MCF 10A (cell line): Measurements from ENCODE around the gene XRCC1. TPM values are rescaled to one million over a fixed set of nuclear protein-coding genes. Genes with fewer than 3 reads are reported as not detected.

Experiments used
- BruUV-seq: library from RNA; stranded (reverse); fragments of 400-500 nt; replicated peaks from 2 replicates; lab custom pipeline; 2021; lab: Mats Ljungman, UMichigan
- CTCF ChIA-PET: fragments of 300-600 bp; sonication (Branson Sonifier 250); formaldehyde crosslinking; extraction: SDS; loops from one replicate; lab custom pipeline; 2021; ENCODE audit warnings: antibody characterized with exemption, inconsistent platforms; lab: Yijun Ruan, JAX
- POLR2A ChIA-PET: fragments of 300-600, 350-650 bp; sonication (Branson Sonifier 250); formaldehyde crosslinking; extraction: SDS; loops from one replicate; lab custom pipeline; 2020; ENCODE audit warnings: antibody characterized with exemption, inconsistent platforms; lab: Yijun Ruan, JAX
- DNase-seq: peaks from one replicate; pipeline ENCODE4 v3.0.0-alpha.2; 2018; ENCODE audit not compliant: unreplicated experiment
- H3K27ac Mint-ChIP-seq: one replicate; pipeline ENCODE4 v1.8.0; 2022; ENCODE audit warnings: mild to moderate bottlenecking, low read depth, mixed read lengths; ENCODE audit not compliant: unreplicated experiment
- H3K27me3 Mint-ChIP-seq: one replicate; pipeline ENCODE4 v1.8.0; 2022; ENCODE audit warnings: mixed read lengths; ENCODE audit not compliant: insufficient read depth, unreplicated experiment
- H3K36me3 Mint-ChIP-seq: one replicate; pipeline ENCODE4 v1.8.0; 2022; ENCODE audit warnings: mild to moderate bottlenecking, moderate library complexity, mixed read lengths; ENCODE audit not compliant: insufficient read depth, unreplicated experiment
- H3K4me1 Mint-ChIP-seq: one replicate; pipeline ENCODE4 v1.8.0; 2022; ENCODE audit warnings: mixed read lengths; ENCODE audit not compliant: insufficient read depth, unreplicated experiment
- H3K4me3 Mint-ChIP-seq: one replicate; pipeline ENCODE4 v1.8.0; 2022; ENCODE audit warnings: mild to moderate bottlenecking, moderate library complexity, mixed read lengths; ENCODE audit not compliant: unreplicated experiment
- H3K9me3 Mint-ChIP-seq: one replicate; pipeline ENCODE4 v1.8.0; 2022; ENCODE audit warnings: mixed read lengths; ENCODE audit not compliant: unreplicated experiment
- CTCF ChIP-seq: fragments of 200-600 bp; IDR thresholded peaks from one replicate; pipeline ENCODE4 v1.8.0; 2022; ENCODE audit warnings: antibody characterized with exemption, mild to moderate bottlenecking; ENCODE audit not compliant: unreplicated experiment
- intact Hi-C: fragments of 100-400 bp; cut with micrococcal nuclease; formaldehyde crosslinking; loops from 2 replicates; pipeline ENCODE4 v1.14.1; 2022
- total RNA-seq: library from RNA; stranded (reverse); gene quantifications from 2 replicates; pipeline ENCODE4 v1.2.3, GENCODE V29; 2022

The XRCC1 gene
- total RNA-seq, 1 experiment from 2014 or later: 20.6 TPM

GRCh38 chr19:43541920-43542650, 33.2 kb downstream of the XRCC1 start:
- no TSS peak for BruUV-seq
- CTCF ChIA-PET: interaction anchor here (0.6 to 2.3 kb wide), 2 partner anchors 13 to 128 kb away, joined by 4 to 12 read pairs; partner anchors contain the start of gene PLAUR
- no peak for DNase-seq
- TF ChIP-seq CTCF: no peak
- Mint-ChIP-seq H3K27ac (no peak overlapping the region), H3K36me3 (peaks cover 46% of the 10 kb centered on the region), H3K4me1 (no peaks in the 10 kb centered on the region), H3K4me3 (no peak overlapping the region), H3K9me3 (peaks cover 13% of the 10 kb centered on the region), H3K27me3 (no peaks in the 10 kb centered on the region)
- POLR2A ChIA-PET: interaction anchor here (0.6 kb wide), 1 partner anchor 27 kb away, joined by 3 read pairs; no protein-coding TSS in a partner anchor
- intact Hi-C loops: no loop called here

GRCh38 chr19:43540381-43540780, 34.9 kb downstream of the XRCC1 start:
- no peak for DNase-seq
- CTCF ChIA-PET: interaction anchor here (1.1 to 1.2 kb wide), 2 partner anchors 14 to 29 kb away, joined by 3 to 5 read pairs; no protein-coding TSS in a partner anchor
- peaks cover 13% of the 10 kb centered on the region for H3K9me3 Mint-ChIP-seq
- H3K27me3 Mint-ChIP-seq: no peaks in the 10 kb centered on the region
- no peak overlapping the region for H3K4me3 Mint-ChIP-seq
- intact Hi-C loops: no loop called here
- POLR2A ChIA-PET: interaction anchor here (0.7 kb wide), 1 partner anchor 257 kb away, joined by 3 read pairs; no protein-coding TSS in a partner anchor
- no peak for TF ChIP-seq CTCF
- H3K36me3 Mint-ChIP-seq: peaks cover 46% of the 10 kb centered on the region
- H3K4me1 Mint-ChIP-seq: no peaks in the 10 kb centered on the region
- BruUV-seq: no TSS peak
- no peak overlapping the region for H3K27ac Mint-ChIP-seq

DNA sequence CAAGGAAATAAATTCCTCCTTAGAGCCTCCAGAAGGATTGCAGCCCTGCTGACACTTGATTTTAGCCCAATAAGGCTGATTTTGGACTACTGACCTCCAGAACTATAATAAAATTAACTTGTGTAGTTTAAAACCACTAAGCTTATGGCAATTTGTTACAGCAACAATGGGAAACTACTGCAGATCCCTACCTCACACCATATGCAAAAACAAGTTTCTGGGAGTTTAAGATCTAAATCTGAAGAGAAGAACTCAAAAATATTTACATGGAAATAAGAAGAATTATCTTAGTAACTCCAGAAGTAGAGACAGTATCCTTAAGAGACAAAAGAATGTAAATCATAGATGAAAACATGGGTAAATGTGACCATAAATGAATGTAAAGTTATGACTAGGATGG, 36.4 kb downstream of the XRCC1 start:
- POLR2A ChIA-PET: no interaction called here
- Mint-ChIP-seq H3K4me1 (no peaks in the 10 kb centered on the region), H3K27ac (no peak overlapping the region), H3K27me3 (no peaks in the 10 kb centered on the region), H3K4me3 (no peak overlapping the region), H3K36me3 (peaks cover 31% of the 10 kb centered on the region), H3K9me3 (peaks cover 13% of the 10 kb centered on the region)
- CTCF ChIA-PET: interaction anchor here (0.9 kb wide), 1 partner anchor 16 kb away, joined by 3 read pairs; no protein-coding TSS in a partner anchor
- intact Hi-C loops: loop anchor here (10.0 kb wide), 1 partner anchor 126 kb away; no protein-coding TSS in a partner anchor
- DNase-seq: no peak
- TF ChIP-seq CTCF: no peak
- no TSS peak for BruUV-seq
